H9 (cell line): ENCODE measurements around the gene MLPH. TPM values are rescaled to one million over a fixed set of nuclear protein-coding genes. Genes with fewer than 3 reads are reported as not detected.

ENCODE experiments used
- DNase-seq: peaks from one replicate; pipeline ENCODE4 v3.0.0-alpha.2; 2017
- H2AFZ ChIP-seq: one replicate; pipeline ENCODE4 v1.6.1; 2013; ENCODE audit warnings: mild to moderate bottlenecking, low read length, control low read depth, moderate library complexity
- H2AK5ac ChIP-seq: 2 replicates; pipeline ENCODE4 v1.6.1; 2013; ENCODE audit warnings: low read length, control low read depth, mixed read lengths; ENCODE audit not compliant: insufficient read length
- H2BK120ac ChIP-seq: one replicate; pipeline ENCODE4 v1.6.1; 2013; ENCODE audit warnings: low read depth, mild to moderate bottlenecking, low read length, control low read depth, inconsistent platforms; ENCODE audit not compliant: poor library complexity, severe bottlenecking
- H2BK12ac ChIP-seq: 2 replicates; pipeline ENCODE4 v1.6.1; 2013; ENCODE audit warnings: low read length, control low read depth, mixed read lengths, low read depth; ENCODE audit not compliant: insufficient read length
- H2BK15ac ChIP-seq: 2 replicates; pipeline ENCODE4 v1.6.1; 2013; ENCODE audit warnings: low read depth, low read length, control low read depth
- H2BK20ac ChIP-seq: one replicate; pipeline ENCODE4 v1.6.1; 2013; ENCODE audit warnings: low read depth, mild to moderate bottlenecking, low read length, control low read depth, inconsistent platforms; ENCODE audit not compliant: poor library complexity, severe bottlenecking
- H2BK5ac ChIP-seq: 2 replicates; pipeline ENCODE4 v1.6.1; 2013; ENCODE audit warnings: low read length, control low read depth, mixed read lengths; ENCODE audit not compliant: insufficient read length
- H3K14ac ChIP-seq: 2 replicates; pipeline ENCODE4 v1.6.1; 2013; ENCODE audit warnings: low read length, control low read depth; ENCODE audit not compliant: insufficient read depth
- H3K18ac ChIP-seq: 2 replicates; pipeline ENCODE4 v1.6.1; 2013; ENCODE audit warnings: low read depth, mild to moderate bottlenecking, mixed read lengths, low read length, control low read depth; ENCODE audit not compliant: insufficient read length
- H3K23ac ChIP-seq: 2 replicates; pipeline ENCODE4 v1.6.1; 2013; ENCODE audit warnings: low read length, control low read depth, mixed read lengths, low read depth; ENCODE audit not compliant: insufficient read length
- H3K23me2 ChIP-seq: 2 replicates; pipeline ENCODE4 v1.6.1; 2013; ENCODE audit warnings: low read depth, mild to moderate bottlenecking, mixed read lengths, low read length, control low read depth; ENCODE audit not compliant: insufficient read length, poor library complexity, severe bottlenecking
- H3K27ac ChIP-seq: 2 replicates; pipeline ENCODE4 v1.5.1; 2013; ENCODE audit warnings: low read length, control low read depth, mixed read lengths, low read depth; ENCODE audit not compliant: insufficient read length
- H3K27me3 ChIP-seq: 2 replicates; pipeline ENCODE4 v1.6.1; 2013; ENCODE audit warnings: low read length, control low read depth, inconsistent platforms; ENCODE audit not compliant: insufficient read depth
- H3K4ac ChIP-seq: 2 replicates; pipeline ENCODE4 v1.6.1; 2013; ENCODE audit warnings: low read depth, mild to moderate bottlenecking, control low read depth, inconsistent platforms, low read length, moderate library complexity
- H3K4me1 ChIP-seq: 2 replicates; pipeline ENCODE4 v1.6.1; 2013; ENCODE audit warnings: low read length, control low read depth, inconsistent platforms; ENCODE audit not compliant: insufficient read depth
- H3K4me2 ChIP-seq: 2 replicates; pipeline ENCODE4 v1.6.1; 2013; ENCODE audit warnings: low read length, control low read depth, mixed read lengths; ENCODE audit not compliant: insufficient read length, insufficient read depth
- H3K56ac ChIP-seq: 2 replicates; pipeline ENCODE4 v1.6.1; 2013; ENCODE audit warnings: low read depth, mild to moderate bottlenecking, mixed read lengths, low read length, control low read depth; ENCODE audit not compliant: insufficient read length
- H3K79me1 ChIP-seq: 2 replicates; pipeline ENCODE4 v1.6.1; 2013; ENCODE audit warnings: low read depth, mild to moderate bottlenecking, moderate library complexity, low read length, control low read depth, inconsistent platforms; ENCODE audit not compliant: insufficient read depth, poor library complexity, severe bottlenecking
- H3K79me2 ChIP-seq: 2 replicates; pipeline ENCODE4 v1.6.1; 2013; ENCODE audit warnings: low read length, control low read depth, inconsistent platforms; ENCODE audit not compliant: insufficient read depth
- H3K9ac ChIP-seq: 2 replicates; pipeline ENCODE4 v1.6.1; 2013; ENCODE audit warnings: low read length, control low read depth, mixed read lengths; ENCODE audit not compliant: insufficient read length; ENCODE audit errors: extremely low read depth
- H3K9me3 ChIP-seq: one replicate; pipeline ENCODE4 v1.6.1; 2013; ENCODE audit warnings: low read depth, low read length, inconsistent platforms; ENCODE audit not compliant: control insufficient read depth
- H3T11ph ChIP-seq: one replicate; pipeline ENCODE4 v1.6.1; 2013; ENCODE audit warnings: mild to moderate bottlenecking, low read length, control low read depth, inconsistent platforms
- H4K20me1 ChIP-seq: one replicate; pipeline ENCODE4 v1.6.1; 2013; ENCODE audit not compliant: control insufficient read depth, insufficient read length, insufficient read depth
- H4K5ac ChIP-seq: 2 replicates; pipeline ENCODE4 v1.6.1; 2013; ENCODE audit warnings: low read depth, mild to moderate bottlenecking, mixed read lengths, low read length, control low read depth; ENCODE audit not compliant: insufficient read length
- H4K8ac ChIP-seq: replicated peaks from 2 replicates; pipeline ENCODE4 v1.6.1; 2013; ENCODE audit warnings: low read length, control low read depth, mixed read lengths, low read depth; ENCODE audit not compliant: insufficient read length
- H4K91ac ChIP-seq: 2 replicates; pipeline ENCODE4 v1.6.1; 2013; ENCODE audit warnings: low read depth, mild to moderate bottlenecking, moderate library complexity, mixed read lengths, low read length, control low read depth; ENCODE audit not compliant: insufficient read length
- H3K27ac Mint-ChIP-seq, 3 experiments: 2 replicates in 2 of 3; 3 replicates in 1 of 3; pipeline ENCODE4 v1.8.0; 2020 to 2021; ENCODE audit warnings: mixed read lengths in 3 of 3, mild to moderate bottlenecking in 1 of 3, moderate library complexity in 1 of 3
- H3K27me3 Mint-ChIP-seq: 2 replicates; pipeline ENCODE4 v1.8.0; 2021; ENCODE audit warnings: low read depth, mild to moderate bottlenecking, moderate library complexity, mixed read lengths
- H3K36me3 Mint-ChIP-seq, 3 experiments: 2 replicates in 2 of 3; 3 replicates in 1 of 3; pipeline ENCODE4 v1.8.0; 2020 to 2021; ENCODE audit warnings: low read depth in 3 of 3, mixed read lengths in 3 of 3; ENCODE audit not compliant: insufficient read depth in 1 of 3
- H3K4me1 Mint-ChIP-seq, 2 experiments: 2 replicates each; pipeline ENCODE4 v1.8.0; 2020; ENCODE audit warnings: mixed read lengths in 2 of 2
- H3K4me3 Mint-ChIP-seq, 2 experiments: 2 replicates in 1 of 2; 3 replicates in 1 of 2; pipeline ENCODE4 v1.8.0; 2020 to 2021; ENCODE audit warnings: mild to moderate bottlenecking in 2 of 2, mixed read lengths in 2 of 2, moderate library complexity in 1 of 2
- H3K9me3 Mint-ChIP-seq, 2 experiments: 2 replicates in 1 of 2; 3 replicates in 1 of 2; pipeline ENCODE4 v1.8.0; 2020; ENCODE audit warnings: mild to moderate bottlenecking in 2 of 2, mixed read lengths in 2 of 2, moderate library complexity in 1 of 2
- CTCF ChIP-seq: fragments of 200-600 bp; sonication (generic); conservative IDR thresholded peaks from 3 replicates; pipeline ENCODE4 v1.8.0; 2021; ENCODE audit warnings: antibody characterized with exemption, mild to moderate bottlenecking
- WGBS: extraction: QIAGEN DNeasy Blood & Tissue Kit; methylation state at CpG from one replicate; pipeline ENCODE4 v1.1.7; 2013; ENCODE audit warnings: missing lambda C conversion rate, low lambda C conversion rate, mixed read lengths; ENCODE audit not compliant: insufficient read length; ENCODE audit errors: extremely low coverage; 5-methylcytosine and 5-hydroxymethylcytosine counted together
- total RNA-seq: library from RNA; stranded (reverse); gene quantifications from 2 replicates; pipeline ENCODE4 v1.2.1, GENCODE V29; 2021

Gene MLPH
- total RNA-seq, 1 experiment from 2014 or later, result 3.4 TPM

- Mint-ChIP-seq H3K27me3 (peaks cover 24% of the 10 kb centered on the region), H3K4me1 (peaks cover 9 to 16% of the 10 kb centered on the region in 2 experiments), H3K27ac (no peak overlapping the region), H3K9me3 (no peaks in the 10 kb centered on the region; a peak in 1 of 5 replicates), H3K4me3 (no peak overlapping the region), H3K36me3 (no peaks in the 10 kb centered on the region)
- no peak overlapping the region for H2AFZ ChIP-seq
- H2BK12ac ChIP-seq, result no peak overlapping the region
- no peak overlapping the region for H4K5ac ChIP-seq
- H4K20me1 ChIP-seq, result no peaks in the 10 kb centered on the region
- H3K4ac ChIP-seq, result no peak overlapping the region
- no peak overlapping the region for H2AK5ac ChIP-seq
- H4K91ac ChIP-seq, result no peak overlapping the region
- no peaks in the 10 kb centered on the region for H3K79me2 ChIP-seq
- no peaks in the 10 kb centered on the region for H3K4me1 ChIP-seq
- no peaks in the 10 kb centered on the region for H3K9me3 ChIP-seq
- H3K27ac ChIP-seq, result no peak overlapping the region
- no peaks in the 10 kb centered on the region for H3K79me1 ChIP-seq
- no peak for DNase-seq
- H3K9ac ChIP-seq, result no peak overlapping the region
- no peak overlapping the region for H3K14ac ChIP-seq
- no CpG with 5 or more reads among the region's 1 CpG for WGBS
- H3K27me3 ChIP-seq, result no peaks in the 10 kb centered on the region
- H2BK20ac ChIP-seq, result no peak overlapping the region
- no peak overlapping the region for H3K4me2 ChIP-seq
- H3K23me2 ChIP-seq, result peaks cover 2% of the 10 kb centered on the region
- no peak for TF ChIP-seq CTCF
- no peak overlapping the region for H2BK120ac ChIP-seq
- no peak overlapping the region for H3K23ac ChIP-seq
- H3K18ac ChIP-seq, result no peak overlapping the region
- H2BK5ac ChIP-seq, result no peak overlapping the region
- no peak overlapping the region for H4K8ac ChIP-seq
- H2BK15ac ChIP-seq, result no peak overlapping the region
- no peak overlapping the region for H3K56ac ChIP-seq
- H3T11ph ChIP-seq, result no peak overlapping the region
These were observed 47.3 kb downstream of the MLPH start for GRCh38 chr2:237534380-237534779.
